Thyroid gland (tissue), 4 donors: Measurements from ENCODE around the gene EPHA3.

Source experiments
- CTCF ChIP-seq, 6 experiments: fragments of 200-600 bp in 3 of 6; fragments of 450-650 bp in 3 of 6; sonication (generic) in 3 of 6; IDR thresholded peaks; one replicate each; pipeline ENCODE4 v1.5.1; 2016 to 2019; ENCODE audit warnings: antibody characterized with exemption in 6 of 6, mild to moderate bottlenecking in 2 of 6, inconsistent platforms in 1 of 6, moderate library complexity in 1 of 6
- POLR2A ChIP-seq, 2 donors: fragments of 450-650 bp; IDR thresholded peaks; one replicate each; pipeline ENCODE4 v1.6.1; 2017; ENCODE audit warnings: antibody characterized with exemption in 2 of 2, mild to moderate bottlenecking in 2 of 2, moderate library complexity in 1 of 2

DNA sequence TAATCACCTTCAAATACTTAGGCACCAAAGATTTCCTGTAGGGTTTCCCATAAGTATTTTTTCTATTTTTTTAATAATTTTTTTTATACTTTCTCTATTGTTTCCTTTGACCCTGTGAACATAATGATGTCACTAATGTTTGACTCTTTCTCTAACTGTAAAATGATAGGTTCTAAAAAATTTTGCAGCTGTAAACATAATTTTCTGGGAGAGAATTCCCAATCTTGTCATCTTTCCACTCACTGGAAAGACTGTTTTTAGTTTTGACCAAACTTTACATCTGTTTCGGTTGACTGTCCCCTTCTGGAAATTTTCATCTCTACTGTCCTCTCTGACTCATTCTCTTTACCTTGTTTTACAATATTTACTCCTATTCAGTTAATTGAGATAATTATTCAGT lies 5.5 kb upstream of the EPHA3 start:
- TF ChIP-seq CTCF (IDR thresholded peaks at IDR 0.05): no peak
- no peak for TF ChIP-seq POLR2A (IDR thresholded peaks at IDR 0.05)
